Measurements from ENCODE around the gene CYP2S1.
"Not testable (repeated sequence)": the region's sequence is repeated elsewhere in the genome, so short reads cannot be mapped to it uniquely, and the experiment has no call there.

The CYP2S1 gene

DNA sequence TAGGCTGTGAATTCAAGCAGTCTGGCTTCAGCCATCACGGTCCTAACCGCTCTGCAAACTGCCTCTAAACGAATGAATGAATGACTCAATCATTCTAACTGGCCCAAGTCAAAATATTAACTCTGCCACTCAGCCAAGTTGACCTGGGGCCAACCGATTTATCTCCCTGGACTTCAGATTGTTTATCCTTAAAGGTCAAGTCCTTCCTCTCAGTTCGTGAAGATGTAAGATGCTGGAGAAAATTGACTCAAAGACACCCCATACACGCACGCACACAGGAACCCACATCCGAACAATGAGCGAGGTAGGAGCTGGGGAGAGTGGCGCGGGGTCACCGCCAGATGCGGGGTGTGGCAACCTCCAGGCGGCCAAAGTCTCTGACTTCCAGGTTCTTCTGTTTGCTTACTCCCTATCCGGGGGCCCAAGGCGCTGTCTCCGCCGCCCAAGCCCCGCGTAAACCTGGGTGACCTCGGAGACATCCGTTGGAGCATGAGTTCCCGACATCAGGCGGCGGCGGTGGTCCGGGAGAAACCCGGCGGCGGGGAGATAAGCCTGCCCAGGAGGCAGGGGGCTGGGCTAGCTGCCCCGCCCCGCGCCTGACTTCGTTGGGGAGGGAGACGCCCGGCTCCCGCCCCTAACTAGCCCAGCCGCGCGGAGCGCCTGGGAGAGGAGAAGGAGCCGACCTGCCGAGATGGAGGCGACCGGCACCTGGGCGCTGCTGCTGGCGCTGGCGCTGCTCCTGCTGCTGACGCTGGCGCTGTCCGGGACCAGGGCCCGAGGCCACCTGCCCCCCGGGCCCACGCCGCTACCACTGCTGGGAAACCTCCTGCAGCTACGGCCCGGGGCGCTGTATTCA is at the start of gene CYP2S1:
TSS of gene CYP2S1 (plus strand) at position 646 of the 856 bp plus-strand sequence. CDS start at position 692, 46 bp downstream.
- Histone ChIP-seq H3K4me2 (ENCODE audit: low read length) (peak within 1 kb of the TSS; percentile 42), H3K27ac (no peak within 1 kb of the TSS), H3K9me3 (ENCODE audit: control insufficient read depth, low read length) (no peaks in the 10 kb centered on the region), H3K27me3 (ENCODE audit: control insufficient read depth, insufficient read depth, low read length) (peaks cover 4% of the 10 kb centered on the region), H3K4me1 (peaks cover 5% of the 10 kb centered on the region), H3K9ac (no peak within 1 kb of the TSS), H3K4me3 (ENCODE audit: low read depth, low read length) (no peak within 1 kb of the TSS), H3K79me2 (no peaks in the 10 kb centered on the region), H2AFZ (peak within 1 kb of the TSS; percentile 97), H3K36me3 (ENCODE audit: control insufficient read depth, insufficient read depth, low read length) (no peaks in the 10 kb centered on the region)
- no peak for TF ChIP-seq CTCF (IDR thresholded peaks at IDR 0.05)

DNA sequence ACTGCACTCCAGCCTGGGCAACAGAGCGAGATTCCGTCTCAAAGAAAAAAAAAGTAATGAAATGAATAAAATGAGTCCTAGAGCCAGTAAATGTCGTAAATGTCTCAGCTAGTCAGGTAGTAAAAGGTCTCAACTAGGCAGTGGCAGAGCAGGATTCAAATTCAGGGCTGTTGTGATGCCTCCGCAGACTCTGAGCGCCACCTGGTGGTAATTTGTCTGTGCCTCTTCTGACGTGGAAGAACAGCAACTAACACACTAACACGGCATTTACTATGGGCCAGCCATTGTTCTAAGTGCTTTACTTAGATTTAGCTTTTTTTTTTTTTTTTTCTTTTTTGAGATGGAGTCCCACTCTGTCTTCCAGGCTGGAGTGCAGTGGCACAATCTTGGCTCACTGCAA is 48.6 kb upstream of the CYP2S1 start:
- no peaks in the 10 kb centered on the region for H3K79me2 ChIP-seq
- no peak overlapping the region for H3K27ac ChIP-seq

GRCh38 chr19:41149831-41150230 is 43.2 kb upstream of the CYP2S1 start:
- Histone ChIP-seq H2AFZ (no peak overlapping the region), H3K9ac (no peak overlapping the region), H3K4me3 (ENCODE audit: low read depth, low read length) (no peak overlapping the region), H3K4me1 (no peaks in the 10 kb centered on the region), H3K27me3 (ENCODE audit: control insufficient read depth, insufficient read depth, low read length) (no peaks in the 10 kb centered on the region), H3K36me3 (ENCODE audit: control insufficient read depth, insufficient read depth, low read length) (no peaks in the 10 kb centered on the region), H3K27ac (no peak overlapping the region), H3K4me2 (ENCODE audit: low read length) (no peak overlapping the region), H3K79me2 (no peaks in the 10 kb centered on the region), H3K9me3 (ENCODE audit: control insufficient read depth, low read length) (no peaks in the 10 kb centered on the region)
- TF ChIP-seq CTCF (IDR thresholded peaks at IDR 0.05), result no peak

More for the DNA sequence above, 48.6 kb upstream of the CYP2S1 start:
- no peaks in the 10 kb centered on the region for H3K9me3 ChIP-seq (ENCODE audit: control insufficient read depth, low read length)
- H3K4me1 ChIP-seq, result no peaks in the 10 kb centered on the region
- no peak overlapping the region for H3K4me2 ChIP-seq (ENCODE audit: low read length)
- H3K27me3 ChIP-seq (ENCODE audit: control insufficient read depth, insufficient read depth, low read length), result no peaks in the 10 kb centered on the region
- peak; percentile 82 for TF ChIP-seq CTCF (IDR thresholded peaks at IDR 0.05)
- no peaks in the 10 kb centered on the region for H3K36me3 ChIP-seq (ENCODE audit: control insufficient read depth, insufficient read depth, low read length)
- H2AFZ ChIP-seq, result no peak overlapping the region
- H3K9ac ChIP-seq, result no peak overlapping the region
- no peak overlapping the region for H3K4me3 ChIP-seq (ENCODE audit: low read depth, low read length)

DNA sequence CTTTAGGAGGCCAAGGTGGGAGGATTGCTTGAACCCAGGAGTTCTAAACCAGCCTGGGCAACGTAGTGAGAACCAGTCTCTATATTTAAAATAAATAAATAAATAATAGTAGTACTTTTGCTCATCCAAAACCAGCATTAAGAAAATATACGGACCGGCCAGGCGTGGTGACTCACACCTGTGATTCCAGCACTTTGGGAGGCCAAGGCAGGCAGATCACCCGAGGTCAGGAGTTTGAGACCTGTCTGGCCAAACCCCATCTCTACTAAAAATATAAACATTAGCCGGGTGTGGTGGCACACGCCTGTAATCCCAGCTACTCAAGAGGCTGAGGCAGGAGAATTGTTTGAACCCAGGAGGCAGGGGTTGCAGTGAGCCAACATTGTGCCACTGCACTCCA is 42.0 kb upstream of the CYP2S1 start:
- H3K27me3 ChIP-seq (ENCODE audit: control insufficient read depth, insufficient read depth, low read length); H3K9me3 ChIP-seq (ENCODE audit: control insufficient read depth, low read length); H3K4me2 ChIP-seq (ENCODE audit: low read length); H3K4me1 ChIP-seq; H3K79me2 ChIP-seq; H3K27ac ChIP-seq; H3K9ac ChIP-seq; H2AFZ ChIP-seq; H3K36me3 ChIP-seq (ENCODE audit: control insufficient read depth, insufficient read depth, low read length); H3K4me3 ChIP-seq (ENCODE audit: low read depth, low read length): not testable (repeated sequence)

GRCh38 chr19:41154060-41154459 is 39.0 kb upstream of the CYP2S1 start:
- H3K9me3 ChIP-seq (ENCODE audit: control insufficient read depth, low read length), result no peaks in the 10 kb centered on the region
- H3K4me1 ChIP-seq, result no peaks in the 10 kb centered on the region
- no peak overlapping the region for H2AFZ ChIP-seq
- TF ChIP-seq CTCF (IDR thresholded peaks at IDR 0.05), result no peak
- H3K9ac ChIP-seq, result no peak overlapping the region
- H3K27me3 ChIP-seq (ENCODE audit: control insufficient read depth, insufficient read depth, low read length), result no peaks in the 10 kb centered on the region
- no peak overlapping the region for H3K4me2 ChIP-seq (ENCODE audit: low read length)
- no peak overlapping the region for H3K27ac ChIP-seq
- no peaks in the 10 kb centered on the region for H3K36me3 ChIP-seq (ENCODE audit: control insufficient read depth, insufficient read depth, low read length)
- no peak overlapping the region for H3K4me3 ChIP-seq (ENCODE audit: low read depth, low read length)
- H3K79me2 ChIP-seq, result no peaks in the 10 kb centered on the region
